IMR-90 (cell line): ENCODE data around the gene KRT222. TPM values are rescaled to one million over a fixed set of nuclear protein-coding genes. Genes with fewer than 3 reads are reported as not detected.
A peak's percentile ranks its signal among the peaks of the same experiment; 100 is the strongest.

Experiments
- ATAC-seq: fragments of 200-7000 bp; cut with Tn5 transposase; 2 replicates; pipeline ENCODE4 v1.9.1; 2020; ENCODE audit warnings: low read depth, mild to moderate bottlenecking, moderate library complexity
- BruUV-seq: library from RNA; stranded (reverse); fragments of 400-500 nt; replicated peaks from 2 replicates; lab custom pipeline; 2021; lab: Mats Ljungman, UMichigan
- CTCF ChIA-PET: fragments of 300-600 bp; formaldehyde crosslinking; extraction: SDS; loops from one replicate; lab custom pipeline; 2021; ENCODE audit warnings: antibody characterized with exemption; lab: Yijun Ruan, JAX
- POLR2A ChIA-PET: fragments of 300-600 bp; sonication (Branson Sonifier 250); formaldehyde crosslinking; loops from one replicate; lab custom pipeline; 2022; ENCODE audit warnings: antibody characterized with exemption; ENCODE audit not compliant: unreplicated experiment; lab: Charles Lee
- DNase-seq: peaks from one replicate; pipeline ENCODE4 v3.0.0; 2013
- H2AFZ ChIP-seq: replicated peaks from 2 replicates; pipeline ENCODE3; 2013; ENCODE audit warnings: low read length, mild to moderate bottlenecking; ENCODE audit not compliant: poor library complexity
- H2AK5ac ChIP-seq: 2 replicates; pipeline ENCODE4 v1.6.1; 2013; ENCODE audit warnings: low read depth, low read length, inconsistent platforms
- H2AK9ac ChIP-seq: replicated peaks from 2 replicates; pipeline ENCODE3; 2013; ENCODE audit warnings: mild to moderate bottlenecking, low read depth, low read length, moderate library complexity; ENCODE audit not compliant: poor library complexity
- H2BK120ac ChIP-seq: 2 replicates; pipeline ENCODE4 v1.6.1; 2013; ENCODE audit warnings: low read depth, low read length, inconsistent platforms
- H2BK15ac ChIP-seq: 3 replicates; pipeline ENCODE4 v1.6.1; 2013; ENCODE audit warnings: low read depth, low read length, inconsistent platforms
- H2BK20ac ChIP-seq: 2 replicates; pipeline ENCODE4 v1.6.1; 2013; ENCODE audit warnings: low read depth, mild to moderate bottlenecking, inconsistent platforms, low read length, moderate library complexity
- H2BK5ac ChIP-seq: 2 replicates; pipeline ENCODE4 v1.6.1; 2013; ENCODE audit warnings: mild to moderate bottlenecking, low read depth, low read length, inconsistent platforms; ENCODE audit not compliant: poor library complexity, severe bottlenecking
- H3K14ac ChIP-seq: replicated peaks from 2 replicates; pipeline ENCODE4 v1.6.1; 2013; ENCODE audit warnings: low read depth, low read length, inconsistent platforms
- H3K18ac ChIP-seq: 2 replicates; pipeline ENCODE4 v1.6.1; 2013; ENCODE audit warnings: low read depth, low read length, control low read depth
- H3K23ac ChIP-seq: 2 replicates; pipeline ENCODE4 v1.6.1; 2013; ENCODE audit warnings: low read depth, low read length, inconsistent platforms
- H3K27ac ChIP-seq: 2 replicates; pipeline ENCODE4 v1.5.1; 2013; ENCODE audit warnings: mild to moderate bottlenecking, control low read depth, low read length; ENCODE audit not compliant: insufficient read depth
- H3K27me3 ChIP-seq: 2 replicates; pipeline ENCODE4 v1.6.1; 2013; ENCODE audit warnings: low read length; ENCODE audit not compliant: control insufficient read depth, insufficient read depth
- H3K36me3 ChIP-seq: 2 replicates; pipeline ENCODE4 v1.6.1; 2013; ENCODE audit warnings: low read length, mixed read lengths; ENCODE audit not compliant: control insufficient read depth, insufficient read depth
- H3K4ac ChIP-seq: 2 replicates; pipeline ENCODE4 v1.6.1; 2013; ENCODE audit warnings: low read depth, low read length, inconsistent platforms
- H3K4me1 ChIP-seq: 2 replicates; pipeline ENCODE4 v1.6.1; 2013; ENCODE audit warnings: low read length, mixed read lengths; ENCODE audit not compliant: control insufficient read depth, insufficient read depth
- H3K4me2 ChIP-seq: 2 replicates; pipeline ENCODE4 v1.6.1; 2013; ENCODE audit warnings: low read depth, mild to moderate bottlenecking, control low read depth, low read length, moderate library complexity
- H3K4me3 ChIP-seq: 2 replicates; pipeline ENCODE4 v1.5.1; 2013; ENCODE audit warnings: low read depth, mild to moderate bottlenecking, control low read depth, low read length, moderate library complexity; ENCODE audit not compliant: insufficient read depth
- H3K56ac ChIP-seq: 2 replicates; pipeline ENCODE4 v1.6.1; 2013; ENCODE audit warnings: low read length, inconsistent platforms; ENCODE audit not compliant: insufficient read depth; ENCODE audit errors: extremely low read depth
- H3K79me1 ChIP-seq, 2 experiments: 2 replicates each; pipeline ENCODE4 v1.6.1; 2013; ENCODE audit warnings: low read length in 2 of 2, inconsistent platforms in 1 of 2, low read depth in 1 of 2
- H3K9ac ChIP-seq: 2 replicates; pipeline ENCODE4 v1.6.1; 2013; ENCODE audit warnings: low read depth, low read length, control low read depth
- H3K9me1 ChIP-seq: 2 replicates; pipeline ENCODE4 v1.6.1; 2013; ENCODE audit warnings: low read length, inconsistent platforms; ENCODE audit not compliant: insufficient read depth
- H3K9me3 ChIP-seq: 2 replicates; pipeline ENCODE4 v1.6.1; 2013; ENCODE audit warnings: low read length; ENCODE audit not compliant: control insufficient read depth, insufficient read depth
- H4K20me1 ChIP-seq: 2 replicates; pipeline ENCODE4 v1.6.1; 2013; ENCODE audit warnings: low read length, inconsistent platforms; ENCODE audit not compliant: insufficient read depth
- H4K5ac ChIP-seq: 2 replicates; pipeline ENCODE4 v1.6.1; 2013; ENCODE audit warnings: mild to moderate bottlenecking, low read depth, low read length, control low read depth
- H4K8ac ChIP-seq, 2 experiments: 2 replicates each; pipeline ENCODE4 v1.6.1; 2013; ENCODE audit warnings: low read depth in 2 of 2, low read length in 2 of 2, control low read depth in 1 of 2, inconsistent platforms in 1 of 2
- H4K91ac ChIP-seq: 2 replicates; pipeline ENCODE4 v1.6.1; 2013; ENCODE audit warnings: low read depth, low read length, inconsistent platforms; ENCODE audit not compliant: insufficient read depth
- BHLHE40 ChIP-seq: fragments of 150-350 bp; IDR thresholded peaks from 2 replicates; pipeline ENCODE4 v1.6.1; 2016; ENCODE audit warnings: mild to moderate bottlenecking, low read depth, low read length
- CEBPB ChIP-seq: IDR thresholded peaks from 2 replicates; pipeline ENCODE4 v1.6.1; 2012; ENCODE audit warnings: low read depth, low read length, improper control_type of control experiment
- CHD1 ChIP-seq: IDR thresholded peaks from 2 replicates; pipeline ENCODE4 v1.6.1; 2012; ENCODE audit warnings: low read depth, low read length, improper control_type of control experiment
- FOS ChIP-seq: fragments of 150-350 bp; IDR thresholded peaks from 2 replicates; pipeline ENCODE4 v1.6.1; 2016; ENCODE audit warnings: low read depth, low read length
- MAFK ChIP-seq: IDR thresholded peaks from 2 replicates; pipeline ENCODE4 v1.6.1; 2012; ENCODE audit warnings: low read depth, low read length, improper control_type of control experiment
- MXI1 ChIP-seq: IDR thresholded peaks from 2 replicates; pipeline ENCODE4 v1.6.1; 2012; ENCODE audit warnings: low read depth, mild to moderate bottlenecking, low read length, moderate library complexity, borderline replicate concordance
- NFE2L2 ChIP-seq: fragments of 150-350 bp; IDR thresholded peaks from 2 replicates; pipeline ENCODE4 v1.6.1; 2016; ENCODE audit warnings: low read depth, mild to moderate bottlenecking, low read length
- POLR2A ChIP-seq: IDR thresholded peaks from 2 replicates; pipeline ENCODE4 v1.6.1; 2012; ENCODE audit warnings: mild to moderate bottlenecking, low read depth, low read length
- SMC3 ChIP-seq: fragments of 150-350 bp; IDR thresholded peaks from 2 replicates; pipeline ENCODE4 v1.6.1; 2016; ENCODE audit warnings: low read depth, mild to moderate bottlenecking, antibody characterized with exemption, low read length, moderate library complexity
- WGBS, 2 experiments: methylation state at CpG; one replicate each; pipeline versions ENCODE4 v1.1.5 to v1.1.7; 2013; ENCODE audit warnings: missing lambda C conversion rate in 2 of 2; ENCODE audit not compliant: insufficient read length in 1 of 2; ENCODE audit errors: extremely low coverage in 2 of 2; 5-methylcytosine and 5-hydroxymethylcytosine counted together
- dilution Hi-C: fragments of 300-500 bp; cut with HindIII; formaldehyde crosslinking; loops from one replicate; pipeline ENCODE4 v1.14.3; 2018; ENCODE audit warnings: low sequenced_read_pairs; ENCODE audit not compliant: unreplicated experiment
- in situ Hi-C: fragments of 300-500 bp; cut with MboI; formaldehyde crosslinking; loops from 3 replicates; pipeline ENCODE4 v1.14.3; 2019; ENCODE audit warnings: low sequenced_read_pairs, inconsistent platforms, mixed read lengths
- intact Hi-C: fragments of 100-400 bp; cut with micrococcal nuclease; formaldehyde crosslinking; loops from 2 replicates; pipeline ENCODE4 v1.10.0; 2022
- polyA plus RNA-seq, 3 experiments: library from polyadenylated mRNA; depleted of rRNA; stranded (reverse); fragments of >200 nt; gene quantifications; 2 replicates each; pipeline ENCODE4 v1.2.3, GENCODE V29; 2012; ENCODE audit warnings: low replicate concordance in 1 of 3
- total RNA-seq: library from RNA; depleted of rRNA; stranded (reverse); fragments of >200 nt; gene quantifications from 2 replicates; pipeline ENCODE4 v1.2.3, GENCODE V29; 2012
- TF ChIP-seq, protein P1 (sequence below): conservative IDR thresholded peaks from 2 replicates; pipeline ENCODE4 v1.5.1; 2012; ENCODE audit warnings: mild to moderate bottlenecking, low read depth, low read length, improper control_type of control experiment
- TF ChIP-seq, protein P2 (sequence below): fragments of 150-350 bp; IDR thresholded peaks from 2 replicates; pipeline ENCODE4 v1.6.1; 2017; ENCODE audit warnings: mild to moderate bottlenecking, antibody characterized with exemption, low read length, low read depth

Gene KRT222
- total and polyA plus RNA-seq, 2 of the 4 experiments (the other 2 are of a cell fraction) = not detected

DNA sequence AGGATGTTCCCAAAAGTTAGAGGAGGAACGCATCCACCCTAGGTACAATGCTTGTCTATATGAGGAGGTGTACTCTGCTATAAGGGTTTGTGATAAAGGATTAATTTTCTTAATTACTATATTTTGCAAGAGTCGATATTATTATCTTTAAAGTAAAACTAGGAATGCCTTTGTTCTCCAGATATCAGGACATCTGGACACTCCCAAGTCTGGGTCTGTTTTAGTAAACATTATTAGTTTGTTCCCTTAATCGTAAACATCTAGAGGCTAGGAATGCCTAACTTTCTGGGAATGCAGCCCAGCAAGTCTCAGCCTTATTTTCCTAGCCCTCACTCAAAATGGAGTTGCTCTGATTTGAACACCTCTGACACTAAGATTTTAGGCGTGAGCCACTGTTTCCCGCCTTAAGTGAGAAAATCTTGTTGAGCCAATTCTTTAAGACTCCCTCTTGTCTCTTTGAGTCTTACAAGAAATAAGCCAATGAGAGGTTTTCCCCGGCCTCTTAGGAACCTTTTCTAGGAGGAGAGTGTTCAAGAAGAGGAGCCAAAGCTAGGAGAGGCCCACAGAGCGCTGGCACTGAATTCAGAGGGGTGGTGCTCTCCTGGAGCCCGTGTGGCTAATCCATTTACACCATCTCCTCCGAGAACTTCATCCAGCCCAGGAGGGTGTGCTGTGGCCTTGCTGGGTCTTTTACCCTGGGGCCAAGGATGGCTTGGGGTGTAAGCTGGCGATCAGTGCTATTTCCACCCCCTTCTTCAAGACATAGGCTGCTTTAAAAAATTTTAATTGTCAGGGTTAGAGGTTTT, 58.2 kb downstream of the KRT222 start:
- H2BK5ac ChIP-seq = no peak overlapping the region

More for the DNA sequence above, 58.2 kb downstream of the KRT222 start:
- DNase-seq (no peak), ATAC-seq (peak; percentile 34)
- Histone ChIP-seq H3K4ac (no peak overlapping the region), H3K18ac (no peak overlapping the region), H3K56ac (no peak overlapping the region), H2BK15ac (no peak overlapping the region), H4K20me1 (no peaks in the 10 kb centered on the region), H3K4me3 (no peak overlapping the region), H3K79me1 (no peaks in the 10 kb centered on the region), H3K4me2 (no peak overlapping the region), H3K4me1 (no peaks in the 10 kb centered on the region; the same call in 1 of the 2 replicates), H4K5ac (no peak overlapping the region), H3K9me3 (no peaks in the 10 kb centered on the region), H3K27me3 (peaks cover 44% of the 10 kb centered on the region), H4K8ac (no peak overlapping the region), H2BK120ac (no peak overlapping the region), H3K36me3 (no peaks in the 10 kb centered on the region), H2AK5ac (no peak overlapping the region), H3K14ac (no peak overlapping the region), H2AK9ac (no peak overlapping the region), H3K9me1 (no peaks in the 10 kb centered on the region), H4K91ac (0 out of 2 replicates have a peak overlapping the region, but pooled peaks have one; percentile 45), H3K9ac (no peak overlapping the region), H3K27ac (no peak overlapping the region), H2BK20ac (no peak overlapping the region; the same call in 1 of the 2 replicates), H3K23ac (no peak overlapping the region), H2AFZ (no peak overlapping the region)
- no TSS peak for BruUV-seq
- dilution Hi-C loops = no loop called here
- TF ChIP-seq, protein P1, sequence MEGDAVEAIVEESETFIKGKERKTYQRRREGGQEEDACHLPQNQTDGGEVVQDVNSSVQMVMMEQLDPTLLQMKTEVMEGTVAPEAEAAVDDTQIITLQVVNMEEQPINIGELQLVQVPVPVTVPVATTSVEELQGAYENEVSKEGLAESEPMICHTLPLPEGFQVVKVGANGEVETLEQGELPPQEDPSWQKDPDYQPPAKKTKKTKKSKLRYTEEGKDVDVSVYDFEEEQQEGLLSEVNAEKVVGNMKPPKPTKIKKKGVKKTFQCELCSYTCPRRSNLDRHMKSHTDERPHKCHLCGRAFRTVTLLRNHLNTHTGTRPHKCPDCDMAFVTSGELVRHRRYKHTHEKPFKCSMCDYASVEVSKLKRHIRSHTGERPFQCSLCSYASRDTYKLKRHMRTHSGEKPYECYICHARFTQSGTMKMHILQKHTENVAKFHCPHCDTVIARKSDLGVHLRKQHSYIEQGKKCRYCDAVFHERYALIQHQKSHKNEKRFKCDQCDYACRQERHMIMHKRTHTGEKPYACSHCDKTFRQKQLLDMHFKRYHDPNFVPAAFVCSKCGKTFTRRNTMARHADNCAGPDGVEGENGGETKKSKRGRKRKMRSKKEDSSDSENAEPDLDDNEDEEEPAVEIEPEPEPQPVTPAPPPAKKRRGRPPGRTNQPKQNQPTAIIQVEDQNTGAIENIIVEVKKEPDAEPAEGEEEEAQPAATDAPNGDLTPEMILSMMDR = no peak
- TF ChIP-seq, protein P2, sequence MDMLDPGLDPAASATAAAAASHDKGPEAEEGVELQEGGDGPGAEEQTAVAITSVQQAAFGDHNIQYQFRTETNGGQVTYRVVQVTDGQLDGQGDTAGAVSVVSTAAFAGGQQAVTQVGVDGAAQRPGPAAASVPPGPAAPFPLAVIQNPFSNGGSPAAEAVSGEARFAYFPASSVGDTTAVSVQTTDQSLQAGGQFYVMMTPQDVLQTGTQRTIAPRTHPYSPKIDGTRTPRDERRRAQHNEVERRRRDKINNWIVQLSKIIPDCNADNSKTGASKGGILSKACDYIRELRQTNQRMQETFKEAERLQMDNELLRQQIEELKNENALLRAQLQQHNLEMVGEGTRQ = no peak
- TF ChIP-seq BHLHE40 = no peak
- no peak for TF ChIP-seq CEBPB
- no peak for TF ChIP-seq MAFK
- no peak for TF ChIP-seq POLR2A
- no peak for TF ChIP-seq CHD1
- TF ChIP-seq SMC3 = no peak
- no peak for TF ChIP-seq NFE2L2
- no peak for TF ChIP-seq FOS
- no peak for TF ChIP-seq MXI1
- WGBS, 2 experiments = 50% methylated on average over 1 of the region's 10 CpGs; no CpG with 5 or more reads in 1 of the 2 experiments
- in situ Hi-C loops = no loop called here
- ChIA-PET POLR2A (no interaction called here), CTCF (interaction anchor here (0.6 kb wide), 1 partner anchor 47 kb away, joined by 3 read pairs; no protein-coding TSS in a partner anchor)
- intact Hi-C loops = no loop called here
